Hepatocyte (in vitro differentiated cells): ENCODE results near the gene GRIK1.

Source experiments
- EZH2phosphoT487 ChIP-seq: fragments of 200-600 bp; sonication (generic); IDR thresholded peaks from one replicate; pipeline ENCODE4 v1.6.1; 2018; ENCODE audit warnings: antibody characterized with exemption, mild to moderate bottlenecking, low read depth, moderate library complexity; ENCODE audit not compliant: unreplicated experiment, severe bottlenecking
- TF ChIP-seq, protein P1 (sequence below): fragments of 200-600 bp; sonication (generic); IDR thresholded peaks from 2 replicates; pipeline ENCODE4 v1.5.1; 2016; ENCODE audit warnings: antibody characterized with exemption, mild to moderate bottlenecking; ENCODE audit not compliant: poor library complexity

- TF ChIP-seq, protein P1, sequence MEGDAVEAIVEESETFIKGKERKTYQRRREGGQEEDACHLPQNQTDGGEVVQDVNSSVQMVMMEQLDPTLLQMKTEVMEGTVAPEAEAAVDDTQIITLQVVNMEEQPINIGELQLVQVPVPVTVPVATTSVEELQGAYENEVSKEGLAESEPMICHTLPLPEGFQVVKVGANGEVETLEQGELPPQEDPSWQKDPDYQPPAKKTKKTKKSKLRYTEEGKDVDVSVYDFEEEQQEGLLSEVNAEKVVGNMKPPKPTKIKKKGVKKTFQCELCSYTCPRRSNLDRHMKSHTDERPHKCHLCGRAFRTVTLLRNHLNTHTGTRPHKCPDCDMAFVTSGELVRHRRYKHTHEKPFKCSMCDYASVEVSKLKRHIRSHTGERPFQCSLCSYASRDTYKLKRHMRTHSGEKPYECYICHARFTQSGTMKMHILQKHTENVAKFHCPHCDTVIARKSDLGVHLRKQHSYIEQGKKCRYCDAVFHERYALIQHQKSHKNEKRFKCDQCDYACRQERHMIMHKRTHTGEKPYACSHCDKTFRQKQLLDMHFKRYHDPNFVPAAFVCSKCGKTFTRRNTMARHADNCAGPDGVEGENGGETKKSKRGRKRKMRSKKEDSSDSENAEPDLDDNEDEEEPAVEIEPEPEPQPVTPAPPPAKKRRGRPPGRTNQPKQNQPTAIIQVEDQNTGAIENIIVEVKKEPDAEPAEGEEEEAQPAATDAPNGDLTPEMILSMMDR: no peak
- TF ChIP-seq EZH2phosphoT487: no peak
These were observed 401.7 kb downstream of the GRIK1 start for GRCh38 chr21:29538115-29538514.
